COLO829 (cell line): ENCODE measurements around the gene FANK1.
"Not testable (repeated sequence)": the region's sequence is repeated elsewhere in the genome, so short reads cannot be mapped to it uniquely, and the experiment has no call there.

Experiments used
- DNase-seq: peaks from one replicate; pipeline ENCODE4 v3.0.0; 2012; ENCODE audit warnings: low spot score

The FANK1 gene

GRCh38 chr10:125889441-125889840 lies 6.9 kb upstream of the FANK1 start:
- DNase-seq: not testable (repeated sequence)

GRCh38 chr10:125892402-125892801 lies 4.0 kb upstream of the FANK1 start:
- not testable (repeated sequence) for DNase-seq

- not testable (repeated sequence) for DNase-seq
These were observed 2.2 kb upstream of the FANK1 start for GRCh38 chr10:125894176-125894575.

- DNase-seq: not testable (repeated sequence)
These were observed 955 bp upstream of the FANK1 start for GRCh38 chr10:125895130-125896087.

GRCh38 chr10:125897317-125897716 lies 953 bp downstream of the FANK1 start:
- DNase-seq: not testable (repeated sequence)

GRCh38 chr10:125900963-125901362 lies 4.6 kb downstream of the FANK1 start:
- not testable (repeated sequence) for DNase-seq

GRCh38 chr10:125903135-125903640 lies 6.8 kb downstream of the FANK1 start:
- not testable (repeated sequence) for DNase-seq

GRCh38 chr10:125905069-125905994 lies 9.0 kb downstream of the FANK1 start:
- not testable (repeated sequence) for DNase-seq

- DNase-seq: not testable (repeated sequence)
These were observed 11.2 kb downstream of the FANK1 start for GRCh38 chr10:125907598-125907997.

GRCh38 chr10:125908813-125909212 lies 12.4 kb downstream of the FANK1 start:
- not testable (repeated sequence) for DNase-seq

GRCh38 chr10:125909491-125909890 lies 13.1 kb downstream of the FANK1 start:
- DNase-seq: not testable (repeated sequence)

GRCh38 chr10:125911145-125911544 lies 14.8 kb downstream of the FANK1 start:
- DNase-seq: no peak

GRCh38 chr10:125911990-125912389 lies 15.6 kb downstream of the FANK1 start:
- no peak for DNase-seq

- DNase-seq: not testable (repeated sequence)
These were observed 16.9 kb downstream of the FANK1 start for GRCh38 chr10:125913277-125913676.

GRCh38 chr10:125916977-125917376 lies 20.6 kb downstream of the FANK1 start:
- DNase-seq: no peak

GRCh38 chr10:125917704-125918361 lies 21.5 kb downstream of the FANK1 start:
- not testable (repeated sequence) for DNase-seq

- DNase-seq: not testable (repeated sequence)
These were observed 25.4 kb downstream of the FANK1 start for GRCh38 chr10:125921643-125922306.

- no peak for DNase-seq
These were observed 29.0 kb downstream of the FANK1 start for GRCh38 chr10:125925262-125925834.

- DNase-seq: no peak
These were observed 29.9 kb downstream of the FANK1 start for GRCh38 chr10:125926247-125926646.

- not testable (repeated sequence) for DNase-seq
These were observed 30.9 kb downstream of the FANK1 start for GRCh38 chr10:125927265-125927664.
